GM23338 (cell line): ENCODE measurements around the gene NFIB. TPM values are rescaled to one million over a fixed set of nuclear protein-coding genes. Genes with fewer than 3 reads are reported as not detected.

ENCODE experiments used
- ATAC-seq: fragments of 200-7000 bp; cut with Tn5 transposase; 3 replicates; pipeline ENCODE4 v1.9.1; 2020
- DNase-seq: peaks from one replicate; pipeline ENCODE4 v3.0.0-alpha.2; 2015; ENCODE audit warnings: low spot score
- H2AFZ ChIP-seq: fragments of 200-600 bp; sonication (generic); 2 replicates; pipeline ENCODE4 v1.8.0; 2016; ENCODE audit warnings: antibody characterized with exemption, mild to moderate bottlenecking, moderate library complexity
- H3F3A ChIP-seq: fragments of 200-600 bp; sonication (generic); replicated peaks from 2 replicates; pipeline ENCODE4 v1.8.0; 2017; ENCODE audit warnings: antibody characterized with exemption, mixed run types, low read depth
- H3K27ac ChIP-seq: fragments of 200-600 bp; sonication (generic); 2 replicates; pipeline ENCODE4 v1.6.1; 2016; ENCODE audit warnings: low read depth
- H3K27me3 ChIP-seq: fragments of 200-600 bp; sonication (generic); 2 replicates; pipeline ENCODE4 v1.8.0; 2016; ENCODE audit warnings: mild to moderate bottlenecking, mixed run types, moderate library complexity; ENCODE audit not compliant: insufficient read depth
- H3K36me3 ChIP-seq: fragments of 200-600 bp; sonication (generic); 2 replicates; pipeline ENCODE4 v1.8.0; 2016; ENCODE audit warnings: mild to moderate bottlenecking; ENCODE audit not compliant: insufficient read depth
- H3K4me1 ChIP-seq: fragments of 200-600 bp; sonication (generic); 2 replicates; pipeline ENCODE4 v1.8.0; 2016; ENCODE audit warnings: mild to moderate bottlenecking, moderate library complexity; ENCODE audit not compliant: insufficient read depth
- H3K4me2 ChIP-seq: fragments of 200-600 bp; sonication (generic); 2 replicates; pipeline ENCODE4 v1.7.1; 2017; ENCODE audit warnings: mixed run types
- H3K4me3 ChIP-seq: fragments of 200-600 bp; sonication (generic); 2 replicates; pipeline ENCODE4 v1.6.1; 2016; ENCODE audit warnings: mixed run types
- H3K79me2 ChIP-seq: fragments of 200-600 bp; sonication (generic); replicated peaks from 2 replicates; pipeline ENCODE4 v1.8.0; 2017; ENCODE audit warnings: mild to moderate bottlenecking; ENCODE audit not compliant: insufficient read depth
- H3K9me2 ChIP-seq: fragments of 200-600 bp; sonication (generic); 2 replicates; pipeline ENCODE4 v1.8.0; 2017; ENCODE audit not compliant: insufficient read depth
- H4K20me1 ChIP-seq: fragments of 200-600 bp; sonication (generic); replicated peaks from 2 replicates; pipeline ENCODE4 v1.8.0; 2017; ENCODE audit warnings: mild to moderate bottlenecking; ENCODE audit not compliant: insufficient read depth
- H3K27ac Mint-ChIP-seq: 2 replicates; pipeline ENCODE4 v1.8.0; 2020; ENCODE audit warnings: inconsistent platforms, mild to moderate bottlenecking, moderate library complexity, mixed read lengths
- H3K27me3 Mint-ChIP-seq: 3 replicates; pipeline ENCODE4 v1.8.0; 2022; ENCODE audit warnings: low read depth, mild to moderate bottlenecking, moderate library complexity, mixed read lengths, inconsistent platforms; ENCODE audit not compliant: insufficient read depth, poor library complexity
- H3K36me3 Mint-ChIP-seq: 3 replicates; pipeline ENCODE4 v1.8.0; 2021; ENCODE audit warnings: low read depth, mild to moderate bottlenecking, inconsistent platforms, moderate library complexity, mixed read lengths
- H3K4me1 Mint-ChIP-seq: 3 replicates; pipeline ENCODE4 v1.8.0; 2020; ENCODE audit warnings: mild to moderate bottlenecking, inconsistent platforms, mixed read lengths
- H3K4me3 Mint-ChIP-seq: 3 replicates; pipeline ENCODE4 v1.8.0; 2021; ENCODE audit warnings: moderate library complexity, mild to moderate bottlenecking, inconsistent platforms, mixed read lengths
- H3K9me3 Mint-ChIP-seq: 3 replicates; pipeline ENCODE4 v1.8.0; 2020; ENCODE audit warnings: moderate library complexity, mild to moderate bottlenecking, inconsistent platforms, mixed read lengths
- CREB1 ChIP-seq: fragments of 250-450 bp; sonication (Bioruptor Pico); IDR thresholded peaks from 2 replicates; pipeline ENCODE4 v1.5.0; 2020; ENCODE audit warnings: low read depth, mild to moderate bottlenecking, moderate library complexity
- EZH2 ChIP-seq: fragments of 200-600 bp; sonication (generic); IDR thresholded peaks from one replicate; pipeline ENCODE4 v1.8.0; 2017; ENCODE audit warnings: antibody characterized with exemption, mild to moderate bottlenecking, low read depth; ENCODE audit not compliant: unreplicated experiment
- EZH2phosphoT487 ChIP-seq: fragments of 200-600 bp; sonication (generic); IDR thresholded peaks from one replicate; pipeline ENCODE4 v1.8.1; 2018; ENCODE audit warnings: antibody characterized with exemption; ENCODE audit not compliant: unreplicated experiment
- JUNB ChIP-seq: IDR thresholded peaks from one replicate; pipeline ENCODE4 v1.6.1; 2016; ENCODE audit warnings: antibody characterized with exemption; ENCODE audit not compliant: unreplicated experiment
- NANOG ChIP-seq: IDR thresholded peaks from 2 replicates; pipeline ENCODE4 v1.6.1; 2016; ENCODE audit warnings: antibody characterized with exemption, borderline replicate concordance
- POLR2AphosphoS5 ChIP-seq: IDR thresholded peaks from 2 replicates; pipeline ENCODE4 v1.6.1; 2016; ENCODE audit warnings: antibody characterized with exemption, low read depth
- STAT1 ChIP-seq: IDR thresholded peaks from one replicate; pipeline ENCODE4 v1.6.1; 2016; ENCODE audit warnings: antibody characterized with exemption; ENCODE audit not compliant: unreplicated experiment
- ZNF114 ChIP-seq: fragments of 250-450 bp; sonication (Bioruptor Pico); IDR thresholded peaks from 2 replicates; pipeline ENCODE4 v1.5.0; 2020; ENCODE audit warnings: mild to moderate bottlenecking, moderate library complexity
- ZNF331 ChIP-seq: fragments of 250-450 bp; sonication (Bioruptor Pico); IDR thresholded peaks from 2 replicates; pipeline ENCODE4 v1.5.0; 2020; ENCODE audit warnings: low read depth, mild to moderate bottlenecking, moderate library complexity
- polyA plus RNA-seq: library from polyadenylated mRNA; unstranded; fragments of >200 nt; fragmentation: Nextera tagmentation; extraction: Ambion mirVana; gene quantifications from 2 replicates; pipeline ENCODE4 v1.2.1, GENCODE V29; 2016
- total RNA-seq: library from RNA; depleted of rRNA; stranded (reverse); fragments of >200 nt; shearing (Covaris generic); gene quantifications from 2 replicates; pipeline ENCODE4 v1.2.3, GENCODE V29; 2014
- TF ChIP-seq, protein P1 (sequence below): IDR thresholded peaks from 2 replicates; pipeline ENCODE4 v1.6.1; 2016; ENCODE audit warnings: antibody characterized with exemption
- TF ChIP-seq, protein P2 (sequence below), 2 experiments: fragments of 200-600 bp in 1 of 2; sonication (generic) in 1 of 2; conservative IDR thresholded peaks; 2 replicates each; pipeline versions ENCODE4 v1.5.1 to v1.6.1; 2016 to 2017; ENCODE audit warnings: antibody characterized with exemption in 2 of 2, low read depth in 2 of 2, mild to moderate bottlenecking in 2 of 2, moderate library complexity in 1 of 2
- TF ChIP-seq, protein P3 (sequence below): fragments of 250-450 bp; sonication (Bioruptor Pico); IDR thresholded peaks from 2 replicates; pipeline ENCODE4 v1.5.0; 2020; ENCODE audit warnings: mild to moderate bottlenecking, moderate library complexity

The NFIB gene
- total and polyA plus RNA-seq, 2 experiments from 2014 or later = 3.9 to 4.7 TPM

DNA sequence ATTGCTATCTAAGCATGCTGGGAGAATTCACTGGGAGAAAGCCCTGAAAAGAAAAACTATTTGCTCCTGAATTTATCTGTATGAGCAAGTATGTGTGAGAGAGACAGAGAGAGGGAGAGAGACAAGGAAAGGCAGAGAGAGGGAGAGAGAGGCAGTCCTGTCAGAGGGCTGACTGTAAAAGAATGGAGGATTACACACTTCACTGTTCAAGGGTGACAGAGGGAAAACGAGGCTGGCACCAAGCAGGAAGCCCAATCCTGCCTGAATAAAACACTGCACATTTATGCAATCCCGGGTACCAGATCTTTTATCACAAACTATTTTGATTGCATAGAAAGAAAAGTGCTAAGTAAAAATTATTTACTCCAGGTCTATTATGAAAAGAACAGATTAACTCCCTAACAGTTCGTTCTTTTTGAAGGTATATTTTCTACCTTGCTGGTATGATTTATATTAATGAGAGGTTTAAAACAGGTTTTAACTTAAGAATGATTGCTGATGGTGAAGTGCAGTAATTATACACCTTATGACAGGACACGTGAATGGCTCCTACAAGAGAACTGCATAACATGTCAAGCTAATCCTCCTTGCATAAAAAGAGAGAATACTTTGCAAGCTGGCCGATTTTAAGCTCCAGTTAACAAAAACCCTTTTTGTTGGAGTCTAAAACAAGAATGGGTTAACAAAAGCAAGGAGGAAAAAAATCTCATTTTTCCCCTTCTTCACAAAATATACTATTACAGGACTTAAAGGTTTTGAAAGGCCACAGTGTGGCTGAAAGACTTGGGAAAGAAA, 82.5 kb downstream of the NFIB start (continued):
- TF ChIP-seq EZH2 (no peak), POLR2AphosphoS5 (no peak), ZNF331 (no peak)

DNA sequence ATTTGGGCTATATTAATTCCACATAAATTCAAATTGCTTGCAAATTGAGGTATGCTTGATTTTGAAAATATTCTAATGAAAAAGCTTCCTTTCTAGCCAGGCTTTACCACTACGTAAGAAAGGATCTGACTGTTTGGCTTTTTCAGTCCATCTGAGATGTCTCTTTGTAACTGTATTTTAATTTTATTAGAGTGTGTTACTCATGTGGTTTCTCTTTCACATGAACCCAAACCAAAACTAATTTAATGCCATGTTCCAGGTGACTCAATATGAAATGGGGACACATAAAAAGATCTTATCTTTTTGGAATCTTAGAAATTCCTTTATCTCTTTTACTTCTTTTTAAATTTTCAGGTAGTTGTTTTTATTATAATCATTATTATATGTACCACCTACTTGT, 85.3 kb downstream of the NFIB start:
- no peaks in the 10 kb centered on the region for H3K27me3 Mint-ChIP-seq
- no peak overlapping the region for H3K4me3 ChIP-seq
- H3K9me3 Mint-ChIP-seq = no peaks in the 10 kb centered on the region
- no peaks in the 10 kb centered on the region for H3F3A ChIP-seq
- H3K27me3 ChIP-seq = no peaks in the 10 kb centered on the region
- H3K4me1 Mint-ChIP-seq = no peaks in the 10 kb centered on the region; the same call in 2 of the 3 replicates
- ATAC-seq = no peak
- H3K4me2 ChIP-seq = no peak overlapping the region
- H3K4me3 Mint-ChIP-seq = no peak overlapping the region
- no peaks in the 10 kb centered on the region for H3K9me2 ChIP-seq
- no peaks in the 10 kb centered on the region for H3K36me3 ChIP-seq
- no peaks in the 10 kb centered on the region for H3K36me3 Mint-ChIP-seq
- no peak for DNase-seq
- no peaks in the 10 kb centered on the region for H3K79me2 ChIP-seq
- H4K20me1 ChIP-seq = no peaks in the 10 kb centered on the region
- no peak overlapping the region for H3K27ac Mint-ChIP-seq
- no peak overlapping the region for H3K27ac ChIP-seq
- 0 out of 2 replicates have a peak, but pooled peaks cover 5% of the 10 kb centered on the region for H3K4me1 ChIP-seq
- no peak overlapping the region for H2AFZ ChIP-seq
- no peak for TF ChIP-seq ZNF114
- TF ChIP-seq, protein P1, sequence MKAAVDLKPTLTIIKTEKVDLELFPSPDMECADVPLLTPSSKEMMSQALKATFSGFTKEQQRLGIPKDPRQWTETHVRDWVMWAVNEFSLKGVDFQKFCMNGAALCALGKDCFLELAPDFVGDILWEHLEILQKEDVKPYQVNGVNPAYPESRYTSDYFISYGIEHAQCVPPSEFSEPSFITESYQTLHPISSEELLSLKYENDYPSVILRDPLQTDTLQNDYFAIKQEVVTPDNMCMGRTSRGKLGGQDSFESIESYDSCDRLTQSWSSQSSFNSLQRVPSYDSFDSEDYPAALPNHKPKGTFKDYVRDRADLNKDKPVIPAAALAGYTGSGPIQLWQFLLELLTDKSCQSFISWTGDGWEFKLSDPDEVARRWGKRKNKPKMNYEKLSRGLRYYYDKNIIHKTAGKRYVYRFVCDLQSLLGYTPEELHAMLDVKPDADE = no peak
- TF ChIP-seq NANOG = no peak
- TF ChIP-seq POLR2AphosphoS5 = no peak
- TF ChIP-seq EZH2phosphoT487 = no peak
- no peak for TF ChIP-seq STAT1
- no peak for TF ChIP-seq JUNB
- TF ChIP-seq CREB1 = no peak
- no peak for TF ChIP-seq ZNF331
- TF ChIP-seq, protein P2, sequence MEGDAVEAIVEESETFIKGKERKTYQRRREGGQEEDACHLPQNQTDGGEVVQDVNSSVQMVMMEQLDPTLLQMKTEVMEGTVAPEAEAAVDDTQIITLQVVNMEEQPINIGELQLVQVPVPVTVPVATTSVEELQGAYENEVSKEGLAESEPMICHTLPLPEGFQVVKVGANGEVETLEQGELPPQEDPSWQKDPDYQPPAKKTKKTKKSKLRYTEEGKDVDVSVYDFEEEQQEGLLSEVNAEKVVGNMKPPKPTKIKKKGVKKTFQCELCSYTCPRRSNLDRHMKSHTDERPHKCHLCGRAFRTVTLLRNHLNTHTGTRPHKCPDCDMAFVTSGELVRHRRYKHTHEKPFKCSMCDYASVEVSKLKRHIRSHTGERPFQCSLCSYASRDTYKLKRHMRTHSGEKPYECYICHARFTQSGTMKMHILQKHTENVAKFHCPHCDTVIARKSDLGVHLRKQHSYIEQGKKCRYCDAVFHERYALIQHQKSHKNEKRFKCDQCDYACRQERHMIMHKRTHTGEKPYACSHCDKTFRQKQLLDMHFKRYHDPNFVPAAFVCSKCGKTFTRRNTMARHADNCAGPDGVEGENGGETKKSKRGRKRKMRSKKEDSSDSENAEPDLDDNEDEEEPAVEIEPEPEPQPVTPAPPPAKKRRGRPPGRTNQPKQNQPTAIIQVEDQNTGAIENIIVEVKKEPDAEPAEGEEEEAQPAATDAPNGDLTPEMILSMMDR (conservative IDR thresholded peaks at IDR 0.05; ENCODE audit: low read depth in 2 of 2) = no peak
- TF ChIP-seq, protein P3, sequence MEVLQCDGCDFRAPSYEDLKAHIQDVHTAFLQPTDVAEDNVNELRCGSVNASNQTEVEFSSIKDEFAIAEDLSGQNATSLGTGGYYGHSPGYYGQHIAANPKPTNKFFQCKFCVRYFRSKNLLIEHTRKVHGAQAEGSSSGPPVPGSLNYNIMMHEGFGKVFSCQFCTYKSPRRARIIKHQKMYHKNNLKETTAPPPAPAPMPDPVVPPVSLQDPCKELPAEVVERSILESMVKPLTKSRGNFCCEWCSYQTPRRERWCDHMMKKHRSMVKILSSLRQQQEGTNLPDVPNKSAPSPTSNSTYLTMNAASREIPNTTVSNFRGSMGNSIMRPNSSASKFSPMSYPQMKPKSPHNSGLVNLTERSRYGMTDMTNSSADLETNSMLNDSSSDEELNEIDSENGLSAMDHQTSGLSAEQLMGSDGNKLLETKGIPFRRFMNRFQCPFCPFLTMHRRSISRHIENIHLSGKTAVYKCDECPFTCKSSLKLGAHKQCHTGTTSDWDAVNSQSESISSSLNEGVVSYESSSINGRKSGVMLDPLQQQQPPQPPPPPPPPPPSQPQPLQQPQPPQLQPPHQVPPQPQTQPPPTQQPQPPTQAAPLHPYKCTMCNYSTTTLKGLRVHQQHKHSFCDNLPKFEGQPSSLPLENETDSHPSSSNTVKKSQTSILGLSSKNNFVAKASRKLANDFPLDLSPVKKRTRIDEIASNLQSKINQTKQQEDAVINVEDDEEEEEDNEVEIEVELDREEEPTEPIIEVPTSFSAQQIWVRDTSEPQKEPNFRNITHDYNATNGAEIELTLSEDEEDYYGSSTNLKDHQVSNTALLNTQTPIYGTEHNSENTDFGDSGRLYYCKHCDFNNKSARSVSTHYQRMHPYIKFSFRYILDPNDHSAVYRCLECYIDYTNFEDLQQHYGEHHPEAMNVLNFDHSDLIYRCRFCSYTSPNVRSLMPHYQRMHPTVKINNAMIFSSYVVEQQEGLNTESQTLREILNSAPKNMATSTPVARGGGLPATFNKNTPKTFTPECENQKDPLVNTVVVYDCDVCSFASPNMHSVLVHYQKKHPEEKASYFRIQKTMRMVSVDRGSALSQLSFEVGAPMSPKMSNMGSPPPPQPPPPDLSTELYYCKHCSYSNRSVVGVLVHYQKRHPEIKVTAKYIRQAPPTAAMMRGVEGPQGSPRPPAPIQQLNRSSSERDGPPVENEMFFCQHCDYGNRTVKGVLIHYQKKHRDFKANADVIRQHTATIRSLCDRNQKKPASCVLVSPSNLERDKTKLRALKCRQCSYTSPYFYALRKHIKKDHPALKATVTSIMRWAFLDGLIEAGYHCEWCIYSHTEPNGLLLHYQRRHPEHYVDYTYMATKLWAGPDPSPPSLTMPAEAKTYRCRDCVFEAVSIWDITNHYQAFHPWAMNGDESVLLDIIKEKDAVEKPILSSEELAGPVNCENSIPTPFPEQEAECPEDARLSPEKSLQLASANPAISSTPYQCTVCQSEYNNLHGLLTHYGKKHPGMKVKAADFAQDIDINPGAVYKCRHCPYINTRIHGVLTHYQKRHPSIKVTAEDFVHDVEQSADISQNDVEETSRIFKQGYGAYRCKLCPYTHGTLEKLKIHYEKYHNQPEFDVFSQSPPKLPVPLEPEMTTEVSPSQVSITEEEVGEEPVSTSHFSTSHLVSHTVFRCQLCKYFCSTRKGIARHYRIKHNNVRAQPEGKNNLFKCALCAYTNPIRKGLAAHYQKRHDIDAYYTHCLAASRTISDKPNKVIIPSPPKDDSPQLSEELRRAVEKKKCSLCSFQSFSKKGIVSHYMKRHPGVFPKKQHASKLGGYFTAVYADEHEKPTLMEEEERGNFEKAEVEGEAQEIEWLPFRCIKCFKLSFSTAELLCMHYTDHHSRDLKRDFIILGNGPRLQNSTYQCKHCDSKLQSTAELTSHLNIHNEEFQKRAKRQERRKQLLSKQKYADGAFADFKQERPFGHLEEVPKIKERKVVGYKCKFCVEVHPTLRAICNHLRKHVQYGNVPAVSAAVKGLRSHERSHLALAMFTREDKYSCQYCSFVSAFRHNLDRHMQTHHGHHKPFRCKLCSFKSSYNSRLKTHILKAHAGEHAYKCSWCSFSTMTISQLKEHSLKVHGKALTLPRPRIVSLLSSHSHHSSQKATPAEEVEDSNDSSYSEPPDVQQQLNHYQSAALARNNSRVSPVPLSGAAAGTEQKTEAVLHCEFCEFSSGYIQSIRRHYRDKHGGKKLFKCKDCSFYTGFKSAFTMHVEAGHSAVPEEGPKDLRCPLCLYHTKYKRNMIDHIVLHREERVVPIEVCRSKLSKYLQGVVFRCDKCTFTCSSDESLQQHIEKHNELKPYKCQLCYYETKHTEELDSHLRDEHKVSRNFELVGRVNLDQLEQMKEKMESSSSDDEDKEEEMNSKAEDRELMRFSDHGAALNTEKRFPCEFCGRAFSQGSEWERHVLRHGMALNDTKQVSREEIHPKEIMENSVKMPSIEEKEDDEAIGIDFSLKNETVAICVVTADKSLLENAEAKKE (CRISPR knock-in tag) = no peak
- TF ChIP-seq EZH2 = no peak
